Liver (tissue), 9 donors: ENCODE results near the gene MAMDC4. TPM values are rescaled to one million over a fixed set of nuclear protein-coding genes. Genes with fewer than 3 reads are reported as not detected.
A peak's percentile ranks its signal among the peaks of the same experiment; 100 is the strongest.

ENCODE experiments used
- DNase-seq: peaks from one replicate; pipeline ENCODE4 v3.0.0-alpha.2; 2017; ENCODE audit warnings: low spot score
- H3K27ac ChIP-seq, 2 donors: one replicate each; pipeline ENCODE4 v1.7.0; 2013; ENCODE audit warnings: inconsistent platforms in 2 of 2, low read length in 2 of 2, control low read depth in 1 of 2, low read depth in 1 of 2, mild to moderate bottlenecking in 1 of 2
- H3K27me3 ChIP-seq, 4 donors: one replicate each; pipeline versions ENCODE4 v1.6.1 to v1.7.0; 2013; ENCODE audit warnings: low read length in 3 of 4, inconsistent platforms in 1 of 4, mild to moderate bottlenecking in 1 of 4, moderate library complexity in 1 of 4; ENCODE audit not compliant: control insufficient read depth in 4 of 4, insufficient read depth in 4 of 4
- H3K36me3 ChIP-seq, 4 donors: one replicate each; pipeline versions ENCODE4 v1.6.1 to v1.7.0; 2013; ENCODE audit warnings: low read length in 3 of 4, mild to moderate bottlenecking in 3 of 4, low read depth in 1 of 4, moderate library complexity in 1 of 4; ENCODE audit not compliant: control insufficient read depth in 4 of 4, insufficient read depth in 3 of 4
- H3K4me1 ChIP-seq, 4 donors: one replicate each; pipeline versions ENCODE4 v1.6.1 to v1.7.0; 2013; ENCODE audit warnings: low read length in 3 of 4, mild to moderate bottlenecking in 3 of 4, moderate library complexity in 1 of 4; ENCODE audit not compliant: control insufficient read depth in 4 of 4, insufficient read depth in 4 of 4
- H3K4me3 ChIP-seq, 3 donors: one replicate each; pipeline versions ENCODE4 v1.6.1 to v1.7.0; 2013; ENCODE audit warnings: low read length in 3 of 3, control low read depth in 1 of 3, low read depth in 1 of 3, mild to moderate bottlenecking in 1 of 3
- H3K9ac ChIP-seq, 2 donors: one replicate each; pipeline ENCODE4 v1.7.0; 2013; ENCODE audit warnings: low read length in 2 of 2, mild to moderate bottlenecking in 2 of 2, moderate library complexity in 2 of 2, control low read depth in 1 of 2, low read depth in 1 of 2
- H3K9me3 ChIP-seq, 4 donors: one replicate each; pipeline versions ENCODE4 v1.6.1 to v1.7.0; 2013; ENCODE audit warnings: low read length in 3 of 4; ENCODE audit not compliant: control insufficient read depth in 4 of 4
- EGR1 ChIP-seq, 2 donors: IDR thresholded peaks; 2 replicates each; pipeline ENCODE4 v1.6.1; 2016 to 2018; ENCODE audit warnings: antibody characterized with exemption in 2 of 2, low read depth in 2 of 2
- FOXA2 ChIP-seq: IDR thresholded peaks from 2 replicates; pipeline ENCODE4 v1.6.1; 2016; ENCODE audit warnings: antibody characterized with exemption
- GABPA ChIP-seq, 2 donors: IDR thresholded peaks in 1 of 2; conservative IDR thresholded peaks in 1 of 2; 2 replicates each; pipeline ENCODE4 v1.6.1; 2016; ENCODE audit warnings: antibody characterized with exemption in 2 of 2, mild to moderate bottlenecking in 1 of 2, moderate library complexity in 1 of 2
- HNF4A ChIP-seq, 2 donors: conservative IDR thresholded peaks; 2 replicates each; pipeline ENCODE4 v1.6.1; 2016; ENCODE audit warnings: antibody characterized with exemption in 2 of 2, mild to moderate bottlenecking in 2 of 2
- JUND ChIP-seq, 2 donors: IDR thresholded peaks; 2 replicates each; pipeline ENCODE4 v1.6.1; 2016; ENCODE audit warnings: antibody characterized with exemption in 2 of 2
- NR2F2 ChIP-seq: IDR thresholded peaks from 2 replicates; pipeline ENCODE4 v1.6.1; 2016; ENCODE audit warnings: antibody characterized with exemption
- RAD21 ChIP-seq, 2 donors: IDR thresholded peaks; 2 replicates each; pipeline ENCODE4 v1.6.1; 2016; ENCODE audit warnings: antibody characterized with exemption in 2 of 2, mild to moderate bottlenecking in 2 of 2
- TAF1 ChIP-seq: conservative IDR thresholded peaks from 2 replicates; pipeline ENCODE4 v1.6.1; 2016; ENCODE audit warnings: antibody characterized with exemption, mild to moderate bottlenecking
- WGBS: extraction: QIAGEN DNeasy Blood & Tissue Kit; methylation state at CpG from one replicate; pipeline ENCODE4 v1.1.7; 2013; 5-methylcytosine and 5-hydroxymethylcytosine counted together
- polyA plus RNA-seq, 2 donors: library from polyadenylated mRNA; stranded (reverse) in 1 of 2; unstranded in 1 of 2; fragments of 200-250 nt in 1 of 2; fragments of >200 nt in 1 of 2; fragmentation: Nextera tagmentation in 1 of 2; extraction: Ambion mirVana in 1 of 2; gene quantifications; one replicate each; pipeline versions ENCODE4 v1.2.1 to v1.2.3, GENCODE V29; 2013 to 2015
- total RNA-seq, 2 donors: library from RNA; depleted of rRNA; stranded (reverse); fragments of >200 nt; gene quantifications; one replicate each; pipeline ENCODE4 v1.2.3, GENCODE V29; 2014
- TF ChIP-seq, protein P1 (sequence below): IDR thresholded peaks from 2 replicates; pipeline ENCODE4 v1.6.1; 2016; ENCODE audit warnings: antibody characterized with exemption
- TF ChIP-seq, protein P2 (sequence below): fragments of 150-350 bp; IDR thresholded peaks from 2 replicates; pipeline ENCODE4 v1.5.1; 2017; ENCODE audit warnings: improper control_type of control experiment, low read depth, low read length; ENCODE audit not compliant: missing input control
- TF ChIP-seq, protein P3 (sequence below): IDR thresholded peaks from 2 replicates; pipeline ENCODE4 v1.6.1; 2016; ENCODE audit warnings: antibody characterized with exemption, mild to moderate bottlenecking
- donor health status: healthy.
- donor health status: healthy.
- donor health status: healthy.
- donor health status: healthy.
- donor health status: healthy.

The MAMDC4 gene
- total and polyA plus RNA-seq, 4 donors = 2.4 to 8.1 (median 3.9) TPM

DNA sequence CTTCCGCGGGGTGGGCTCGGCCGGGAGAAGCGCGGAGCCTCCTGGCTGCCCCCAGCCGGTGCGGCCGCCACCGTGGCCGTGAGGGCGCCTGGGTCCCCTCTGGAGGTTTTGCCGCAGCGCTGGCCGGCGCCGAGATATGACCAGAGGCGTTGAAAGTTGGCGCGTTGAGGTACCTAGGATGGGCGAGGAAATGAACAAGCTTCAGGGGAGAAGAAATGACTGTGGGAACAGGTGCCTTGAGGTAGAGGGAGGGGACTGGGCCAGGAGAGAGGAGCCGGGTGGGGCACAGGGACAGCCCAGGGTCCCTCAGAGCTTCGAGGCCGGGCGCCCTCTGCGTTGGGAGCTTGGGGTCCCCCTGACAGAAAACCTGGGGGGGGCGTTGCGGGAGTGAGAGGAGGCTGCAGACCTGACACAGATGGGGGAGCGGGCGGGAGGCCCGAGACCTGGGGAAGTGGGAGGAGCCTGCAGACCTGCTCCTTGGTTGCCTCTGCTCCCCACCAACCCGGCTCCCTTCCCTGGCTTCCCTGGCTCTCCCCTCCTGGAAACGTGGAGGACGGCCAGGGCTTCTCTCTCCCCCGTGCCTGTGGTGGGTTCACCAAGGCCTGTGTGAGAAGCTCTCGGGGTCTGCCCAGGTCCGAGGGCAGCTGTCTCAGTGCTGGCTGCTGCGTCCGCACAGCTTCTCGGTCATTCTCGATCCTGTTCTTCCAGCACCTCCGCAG, 30.2 kb upstream of the MAMDC4 start:
- no peak overlapping the region for H3K9ac ChIP-seq
- no peaks in the 10 kb centered on the region for H3K27me3 ChIP-seq
- WGBS = 85% methylated on average over 42 of the region's 42 CpGs
- peak overlapping the region in 1 of 3 donors; percentile 7 for H3K4me3 ChIP-seq
- no peaks in the 10 kb centered on the region for H3K9me3 ChIP-seq
- H3K27ac ChIP-seq = no peak overlapping the region
- DNase-seq = no peak
- peaks cover 2 to 26% (median 11%) of the 10 kb centered on the region in 4 donors for H3K36me3 ChIP-seq
- TF ChIP-seq JUND (IDR thresholded peaks at IDR 0.05) = no peak
- no peak for TF ChIP-seq NR2F2
- TF ChIP-seq FOXA2 = no peak
- TF ChIP-seq, protein P1, sequence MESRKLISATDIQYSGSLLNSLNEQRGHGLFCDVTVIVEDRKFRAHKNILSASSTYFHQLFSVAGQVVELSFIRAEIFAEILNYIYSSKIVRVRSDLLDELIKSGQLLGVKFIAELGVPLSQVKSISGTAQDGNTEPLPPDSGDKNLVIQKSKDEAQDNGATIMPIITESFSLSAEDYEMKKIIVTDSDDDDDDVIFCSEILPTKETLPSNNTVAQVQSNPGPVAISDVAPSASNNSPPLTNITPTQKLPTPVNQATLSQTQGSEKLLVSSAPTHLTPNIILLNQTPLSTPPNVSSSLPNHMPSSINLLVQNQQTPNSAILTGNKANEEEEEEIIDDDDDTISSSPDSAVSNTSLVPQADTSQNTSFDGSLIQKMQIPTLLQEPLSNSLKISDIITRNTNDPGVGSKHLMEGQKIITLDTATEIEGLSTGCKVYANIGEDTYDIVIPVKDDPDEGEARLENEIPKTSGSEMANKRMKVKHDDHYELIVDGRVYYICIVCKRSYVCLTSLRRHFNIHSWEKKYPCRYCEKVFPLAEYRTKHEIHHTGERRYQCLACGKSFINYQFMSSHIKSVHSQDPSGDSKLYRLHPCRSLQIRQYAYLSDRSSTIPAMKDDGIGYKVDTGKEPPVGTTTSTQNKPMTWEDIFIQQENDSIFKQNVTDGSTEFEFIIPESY = no peak
- TF ChIP-seq, protein P2, sequence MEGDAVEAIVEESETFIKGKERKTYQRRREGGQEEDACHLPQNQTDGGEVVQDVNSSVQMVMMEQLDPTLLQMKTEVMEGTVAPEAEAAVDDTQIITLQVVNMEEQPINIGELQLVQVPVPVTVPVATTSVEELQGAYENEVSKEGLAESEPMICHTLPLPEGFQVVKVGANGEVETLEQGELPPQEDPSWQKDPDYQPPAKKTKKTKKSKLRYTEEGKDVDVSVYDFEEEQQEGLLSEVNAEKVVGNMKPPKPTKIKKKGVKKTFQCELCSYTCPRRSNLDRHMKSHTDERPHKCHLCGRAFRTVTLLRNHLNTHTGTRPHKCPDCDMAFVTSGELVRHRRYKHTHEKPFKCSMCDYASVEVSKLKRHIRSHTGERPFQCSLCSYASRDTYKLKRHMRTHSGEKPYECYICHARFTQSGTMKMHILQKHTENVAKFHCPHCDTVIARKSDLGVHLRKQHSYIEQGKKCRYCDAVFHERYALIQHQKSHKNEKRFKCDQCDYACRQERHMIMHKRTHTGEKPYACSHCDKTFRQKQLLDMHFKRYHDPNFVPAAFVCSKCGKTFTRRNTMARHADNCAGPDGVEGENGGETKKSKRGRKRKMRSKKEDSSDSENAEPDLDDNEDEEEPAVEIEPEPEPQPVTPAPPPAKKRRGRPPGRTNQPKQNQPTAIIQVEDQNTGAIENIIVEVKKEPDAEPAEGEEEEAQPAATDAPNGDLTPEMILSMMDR = no peak
- TF ChIP-seq, protein P3, sequence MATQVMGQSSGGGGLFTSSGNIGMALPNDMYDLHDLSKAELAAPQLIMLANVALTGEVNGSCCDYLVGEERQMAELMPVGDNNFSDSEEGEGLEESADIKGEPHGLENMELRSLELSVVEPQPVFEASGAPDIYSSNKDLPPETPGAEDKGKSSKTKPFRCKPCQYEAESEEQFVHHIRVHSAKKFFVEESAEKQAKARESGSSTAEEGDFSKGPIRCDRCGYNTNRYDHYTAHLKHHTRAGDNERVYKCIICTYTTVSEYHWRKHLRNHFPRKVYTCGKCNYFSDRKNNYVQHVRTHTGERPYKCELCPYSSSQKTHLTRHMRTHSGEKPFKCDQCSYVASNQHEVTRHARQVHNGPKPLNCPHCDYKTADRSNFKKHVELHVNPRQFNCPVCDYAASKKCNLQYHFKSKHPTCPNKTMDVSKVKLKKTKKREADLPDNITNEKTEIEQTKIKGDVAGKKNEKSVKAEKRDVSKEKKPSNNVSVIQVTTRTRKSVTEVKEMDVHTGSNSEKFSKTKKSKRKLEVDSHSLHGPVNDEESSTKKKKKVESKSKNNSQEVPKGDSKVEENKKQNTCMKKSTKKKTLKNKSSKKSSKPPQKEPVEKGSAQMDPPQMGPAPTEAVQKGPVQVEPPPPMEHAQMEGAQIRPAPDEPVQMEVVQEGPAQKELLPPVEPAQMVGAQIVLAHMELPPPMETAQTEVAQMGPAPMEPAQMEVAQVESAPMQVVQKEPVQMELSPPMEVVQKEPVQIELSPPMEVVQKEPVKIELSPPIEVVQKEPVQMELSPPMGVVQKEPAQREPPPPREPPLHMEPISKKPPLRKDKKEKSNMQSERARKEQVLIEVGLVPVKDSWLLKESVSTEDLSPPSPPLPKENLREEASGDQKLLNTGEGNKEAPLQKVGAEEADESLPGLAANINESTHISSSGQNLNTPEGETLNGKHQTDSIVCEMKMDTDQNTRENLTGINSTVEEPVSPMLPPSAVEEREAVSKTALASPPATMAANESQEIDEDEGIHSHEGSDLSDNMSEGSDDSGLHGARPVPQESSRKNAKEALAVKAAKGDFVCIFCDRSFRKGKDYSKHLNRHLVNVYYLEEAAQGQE = no peak
- no peaks in the 10 kb centered on the region for H3K4me1 ChIP-seq

DNA sequence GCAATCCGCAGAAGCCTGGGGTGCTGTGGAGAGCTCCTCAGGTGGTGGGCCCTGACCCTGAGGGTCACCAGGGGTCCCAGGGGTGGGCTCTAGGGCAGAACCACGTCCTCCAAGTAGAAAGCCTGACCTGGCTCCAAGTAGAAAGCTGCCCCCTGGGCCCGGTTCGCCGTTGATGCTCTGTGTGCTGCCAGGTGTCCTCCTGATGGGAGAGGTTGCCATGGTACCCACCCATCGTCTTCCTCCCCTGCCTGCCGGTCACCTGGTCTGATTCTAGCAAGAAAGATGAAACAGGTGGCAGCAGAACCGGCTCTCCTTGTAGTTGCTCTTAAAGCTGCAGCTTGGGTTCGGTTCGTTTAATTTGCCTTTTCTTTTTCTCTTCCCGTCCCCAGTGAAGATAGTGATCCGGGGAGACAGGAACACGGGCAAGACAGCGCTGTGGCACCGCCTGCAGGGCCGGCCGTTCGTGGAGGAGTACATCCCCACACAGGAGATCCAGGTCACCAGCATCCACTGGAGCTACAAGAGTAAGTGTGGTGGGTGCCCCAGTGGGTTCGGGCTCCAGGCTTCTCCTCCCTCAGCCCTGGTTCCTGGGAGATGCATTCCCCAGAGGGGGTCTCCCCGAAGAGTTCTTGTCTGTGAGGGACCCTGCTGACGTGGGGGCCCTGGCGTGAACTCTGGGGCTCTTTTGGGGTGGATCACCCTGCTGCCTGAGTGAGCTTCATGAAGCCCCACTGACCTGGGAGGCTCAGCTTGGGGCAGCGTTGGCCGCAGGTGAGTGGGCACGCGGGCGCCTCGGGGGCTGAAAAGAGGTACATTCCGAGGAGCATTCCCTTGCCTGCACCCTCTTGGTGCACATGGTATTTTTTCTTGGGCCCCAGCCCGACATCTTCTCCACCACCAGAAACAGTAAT, 28.8 kb upstream of the MAMDC4 start:
- Histone ChIP-seq H3K9ac (no peak overlapping the region), H3K36me3 (peaks cover 0 to 32% (median 10%) of the 10 kb centered on the region in 4 donors)
- no peak for DNase-seq

More for the DNA sequence above, 28.8 kb upstream of the MAMDC4 start:
- TF ChIP-seq HNF4A (conservative IDR thresholded peaks at IDR 0.05) (no peak), RAD21 (IDR thresholded peaks at IDR 0.05) (no peak), FOXA2 (no peak), TAF1 (no peak), EGR1 (IDR thresholded peaks at IDR 0.05; ENCODE audit: low read depth in 2 of 2) (no peak), GABPA (IDR thresholded peaks at IDR 0.05 in 1 of 2, conservative IDR thresholded peaks at IDR 0.05 in 1 of 2) (no peak), NR2F2 (no peak)
- no peaks in the 10 kb centered on the region for H3K9me3 ChIP-seq
- H3K27me3 ChIP-seq = no peaks in the 10 kb centered on the region
- WGBS = 90% methylated on average over 30 of the region's 30 CpGs
- H3K27ac ChIP-seq = no peak overlapping the region
- H3K4me1 ChIP-seq = no peaks in the 10 kb centered on the region
- H3K4me3 ChIP-seq = no peak overlapping the region
